Kidney epithelial cell (primary cell): ENCODE measurements around the gene ENO4. TPM values are rescaled to one million over a fixed set of nuclear protein-coding genes. Genes with fewer than 3 reads are reported as not detected.

ENCODE experiments used
- DNase-seq: peaks from one replicate; pipeline ENCODE4 v3.0.0-alpha.2; 2010; ENCODE audit warnings: low read depth
- H3K27me3 ChIP-seq: 2 replicates; pipeline ENCODE4 v1.6.0; 2011; ENCODE audit warnings: low read length; ENCODE audit not compliant: control insufficient read depth, insufficient read depth
- H3K36me3 ChIP-seq: 2 replicates; pipeline ENCODE4 v1.5.1; 2011; ENCODE audit warnings: low read length; ENCODE audit not compliant: control insufficient read depth, insufficient read depth
- H3K4me3 ChIP-seq: 2 replicates; pipeline ENCODE4 v1.5.1; 2011; ENCODE audit warnings: low read depth, mild to moderate bottlenecking, control low read depth, low read length
- CTCF ChIP-seq: IDR thresholded peaks from 2 replicates; pipeline ENCODE4 v1.5.1; 2011; ENCODE audit warnings: mild to moderate bottlenecking, moderate library complexity, low read length, control low read depth, inconsistent platforms; ENCODE audit not compliant: insufficient read depth, poor library complexity, severe bottlenecking
- total RNA-seq: library from RNA; depleted of rRNA; stranded (reverse); fragments of >200 nt; gene quantifications from 2 replicates; pipeline ENCODE4 v1.2.3, GENCODE V29; 2015

ENO4 gene
- total RNA-seq, 1 donor from 2014 or later = 0.21 TPM

- no peak for TF ChIP-seq CTCF
- H3K4me3 ChIP-seq = no peak overlapping the region
- no peak for DNase-seq
Observed at GRCh38 chr10:116852246-116852645, 2.9 kb downstream of the ENO4 start.

GRCh38 chr10:116853287-116853686, 4.0 kb downstream of the ENO4 start:
- no peak for TF ChIP-seq CTCF
- Histone ChIP-seq H3K4me3 (no peak overlapping the region), H3K36me3 (no peaks in the 10 kb centered on the region), H3K27me3 (no peaks in the 10 kb centered on the region)
- no peak for DNase-seq

More at GRCh38 chr10:116852246-116852645, 2.9 kb downstream of the ENO4 start:
- no peaks in the 10 kb centered on the region for H3K27me3 ChIP-seq
- no peaks in the 10 kb centered on the region for H3K36me3 ChIP-seq

GRCh38 chr10:116853701-116854100, 4.4 kb downstream of the ENO4 start:
- Histone ChIP-seq H3K36me3 (no peaks in the 10 kb centered on the region), H3K27me3 (no peaks in the 10 kb centered on the region), H3K4me3 (no peak overlapping the region)
- no peak for TF ChIP-seq CTCF
- DNase-seq = no peak

- Histone ChIP-seq H3K27me3 (no peaks in the 10 kb centered on the region), H3K4me3 (no peak overlapping the region), H3K36me3 (no peaks in the 10 kb centered on the region)
- DNase-seq = no peak
- no peak for TF ChIP-seq CTCF
Observed at GRCh38 chr10:116857156-116857555, 7.9 kb downstream of the ENO4 start.

GRCh38 chr10:116861796-116862195, 12.5 kb downstream of the ENO4 start:
- Histone ChIP-seq H3K36me3 (no peaks in the 10 kb centered on the region), H3K4me3 (no peak overlapping the region), H3K27me3 (no peaks in the 10 kb centered on the region)
- TF ChIP-seq CTCF = no peak
- DNase-seq = no peak

GRCh38 chr10:116864436-116864835, 15.1 kb downstream of the ENO4 start:
- DNase-seq = no peak
- Histone ChIP-seq H3K4me3 (no peak overlapping the region), H3K27me3 (no peaks in the 10 kb centered on the region), H3K36me3 (no peaks in the 10 kb centered on the region)
- no peak for TF ChIP-seq CTCF
